ENCODE data around the gene FANCC. TPM values are rescaled to one million over a fixed set of nuclear protein-coding genes. Genes with fewer than 3 reads are reported as not detected.

FANCC gene
- polyA plus RNA-seq, 1 of the 3 experiments (the other 2 are of a cell fraction) = 3.5 TPM

GRCh38 chr9:95126739-95127138 lies 190.8 kb downstream of the FANCC start:
- POLR2A ChIA-PET = interaction anchor here (1.4 kb wide), 1 partner anchor 445 kb away, joined by 4 read pairs; no protein-coding TSS in a partner anchor
- 88% methylated on average over 9 of the region's 9 CpGs for WGBS (ENCODE audit: low lambda C conversion rate)

DNA sequence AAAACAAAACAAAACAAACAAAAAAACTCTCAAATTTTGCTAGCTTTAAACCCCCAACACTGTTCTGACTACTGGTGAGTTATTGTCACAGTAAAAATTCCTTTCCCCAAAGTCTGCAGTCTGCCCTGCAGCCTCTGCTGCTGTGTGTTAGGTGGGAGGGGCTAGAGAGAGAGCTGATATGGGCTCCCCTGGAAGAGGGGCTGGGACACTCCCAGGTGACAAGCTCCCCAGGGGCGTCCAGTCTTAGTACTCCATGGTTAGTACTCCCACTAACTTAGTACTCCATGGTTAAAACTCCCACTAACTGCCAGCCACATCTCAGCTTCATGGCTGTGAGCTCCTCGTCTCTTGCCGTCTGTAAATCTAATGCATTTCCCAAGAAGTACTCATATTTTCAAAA lies 191.9 kb downstream of the FANCC start:
- Histone ChIP-seq H3K4me2 (no peak overlapping the region), H3K9ac (no peak overlapping the region), H3K9me3 (no peaks in the 10 kb centered on the region), H3K4me1 (ENCODE audit: control insufficient read depth in 1 of 2, insufficient read depth in 2 of 2, low read depth in 1 of 2, low read length in 1 of 2) (peaks cover 0 to 66% of the 10 kb centered on the region in 2 experiments; a peak in 2 of 4 replicates), H3K36me3 (replicated peaks in 1 of 2; ENCODE audit: control insufficient read depth in 1 of 2, insufficient read depth in 2 of 2, low read length in 1 of 2) (no peaks in the 10 kb centered on the region), H3K27ac (ENCODE audit: low read depth in 2 of 2, low read length in 1 of 2) (peak overlapping the region in 1 of 2 experiments; percentile 72; a peak in 2 of 4 replicates), H3K79me2 (ENCODE audit: insufficient read depth) (no peaks in the 10 kb centered on the region), H3F3A (replicated peaks; ENCODE audit: insufficient read depth) (peaks cover 7% of the 10 kb centered on the region), H3K9me2 (no peaks in the 10 kb centered on the region), H4K20me1 (ENCODE audit: insufficient read depth) (no peaks in the 10 kb centered on the region), H3K27me3 (ENCODE audit: insufficient read depth) (no peaks in the 10 kb centered on the region), H2AFZ (ENCODE audit: low read depth) (no peak overlapping the region), H3K4me3 (ENCODE audit: low read depth in 2 of 2, low read length in 1 of 2) (no peak overlapping the region)
- DNase-seq = no peak
- TF ChIP-seq YY1 (IDR thresholded peaks at IDR 0.05; ENCODE audit: low read depth) = no peak
- no peak for TF ChIP-seq EP300 (IDR thresholded peaks at IDR 0.05; ENCODE audit: borderline replicate concordance in 1 of 2, low read depth in 1 of 2, low read length in 1 of 2)
- TF ChIP-seq USF2 (IDR thresholded peaks at IDR 0.05; ENCODE audit: borderline replicate concordance, low read depth, low read length) = no peak
- no peak for TF ChIP-seq RCOR1 (IDR thresholded peaks at IDR 0.05; ENCODE audit: low read length)
- TF ChIP-seq RFX5 (IDR thresholded peaks at IDR 0.05; ENCODE audit: low read length) = no peak
- TF ChIP-seq MXI1 (IDR thresholded peaks at IDR 0.05; ENCODE audit: low read depth, low read length) = no peak
- no peak for TF ChIP-seq RAD21 (IDR thresholded peaks at IDR 0.05; ENCODE audit: low read length)
- TF ChIP-seq RXRA (IDR thresholded peaks at IDR 0.05; ENCODE audit: borderline replicate concordance, low read depth) = no peak
- WGBS (ENCODE audit: low lambda C conversion rate) = 91% methylated on average over 3 of the region's 3 CpGs
- POLR2A ChIA-PET = interaction anchor here (0.9 to 1.1 kb wide), 2 partner anchors 16 to 345 kb away, joined by 3 to 6 read pairs; no protein-coding TSS in a partner anchor
- CTCF ChIA-PET = interaction anchor here (0.7 to 12.5 kb wide), 19 partner anchors 18 to 499 kb away, joined by 3 to 229 read pairs (median 4); no protein-coding TSS in a partner anchor

More at GRCh38 chr9:95126739-95127138, 190.8 kb downstream of the FANCC start:
- H3K4me1 ChIP-seq (ENCODE audit: control insufficient read depth in 1 of 2, insufficient read depth in 2 of 2, low read depth in 1 of 2, low read length in 1 of 2) = peaks cover 0 to 68% of the 10 kb centered on the region in 2 experiments; a peak in 2 of 4 replicates
- no peaks in the 10 kb centered on the region for H3K27me3 ChIP-seq (ENCODE audit: insufficient read depth)
- no peak for TF ChIP-seq TCF12 (IDR thresholded peaks at IDR 0.05)
- TF ChIP-seq TAF1 (IDR thresholded peaks at IDR 0.05; ENCODE audit: borderline replicate concordance, low read depth, low read length) = no peak
- TF ChIP-seq USF2 (IDR thresholded peaks at IDR 0.05; ENCODE audit: borderline replicate concordance, low read depth, low read length) = no peak
- TF ChIP-seq, protein P1, sequence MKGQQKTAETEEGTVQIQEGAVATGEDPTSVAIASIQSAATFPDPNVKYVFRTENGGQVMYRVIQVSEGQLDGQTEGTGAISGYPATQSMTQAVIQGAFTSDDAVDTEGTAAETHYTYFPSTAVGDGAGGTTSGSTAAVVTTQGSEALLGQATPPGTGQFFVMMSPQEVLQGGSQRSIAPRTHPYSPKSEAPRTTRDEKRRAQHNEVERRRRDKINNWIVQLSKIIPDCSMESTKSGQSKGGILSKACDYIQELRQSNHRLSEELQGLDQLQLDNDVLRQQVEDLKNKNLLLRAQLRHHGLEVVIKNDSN (IDR thresholded peaks at IDR 0.05; ENCODE audit: borderline replicate concordance, low read depth) = no peak
- TF ChIP-seq MEF2A (IDR thresholded peaks at IDR 0.05; ENCODE audit: borderline replicate concordance, low read depth) = no peak
- TF ChIP-seq ELF1 (IDR thresholded peaks at IDR 0.05) = no peak
- H3K9me3 ChIP-seq = no peaks in the 10 kb centered on the region
- H3K9ac ChIP-seq = no peak overlapping the region
- no peaks in the 10 kb centered on the region for H3K36me3 ChIP-seq (replicated peaks in 1 of 2; ENCODE audit: control insufficient read depth in 1 of 2, insufficient read depth in 2 of 2, low read length in 1 of 2)
- H3K27ac ChIP-seq (ENCODE audit: low read depth in 2 of 2, low read length in 1 of 2) = peak overlapping the region in 1 of 2 experiments; percentile 53; a peak in 1 of 4 replicates
- no peak for DNase-seq
- CTCF ChIA-PET = interaction anchor here (0.6 to 12.5 kb wide), 38 partner anchors 9 to 503 kb away, joined by 3 to 229 read pairs (median 6); no protein-coding TSS in a partner anchor
- no peaks in the 10 kb centered on the region for H3K9me2 ChIP-seq
- no peak overlapping the region for H3K4me3 ChIP-seq (ENCODE audit: low read depth in 2 of 2, low read length in 1 of 2)
- no peak overlapping the region for H2AFZ ChIP-seq (ENCODE audit: low read depth)
- H3F3A ChIP-seq (replicated peaks; ENCODE audit: insufficient read depth) = peaks cover 7% of the 10 kb centered on the region
- H3K4me2 ChIP-seq = no peak overlapping the region
- no peaks in the 10 kb centered on the region for H4K20me1 ChIP-seq (ENCODE audit: insufficient read depth)
- H3K79me2 ChIP-seq (ENCODE audit: insufficient read depth) = no peaks in the 10 kb centered on the region
